Nephron progenitor cell (in vitro differentiated cells): ENCODE measurements around the gene TCEANC2.
A peak's percentile ranks its signal among the peaks of the same experiment; 100 is the strongest.

ENCODE experiments used
- DNase-seq: peaks from one replicate; pipeline ENCODE4 v3.0.0; 2021
- H3K27ac Mint-ChIP-seq: 2 replicates; pipeline ENCODE4 v1.8.0; 2021; ENCODE audit warnings: mild to moderate bottlenecking, moderate library complexity, mixed read lengths
- H3K27me3 Mint-ChIP-seq: 2 replicates; pipeline ENCODE4 v1.8.0; 2021; ENCODE audit warnings: mild to moderate bottlenecking, low read depth, mixed read lengths; ENCODE audit not compliant: poor library complexity
- H3K36me3 Mint-ChIP-seq: 2 replicates; pipeline ENCODE4 v1.8.0; 2021; ENCODE audit warnings: low read depth, mixed read lengths
- H3K4me1 Mint-ChIP-seq: 2 replicates; pipeline ENCODE4 v1.8.0; 2021; ENCODE audit warnings: mixed read lengths
- H3K4me3 Mint-ChIP-seq: 2 replicates; pipeline ENCODE4 v1.8.0; 2021; ENCODE audit warnings: mild to moderate bottlenecking, moderate library complexity, mixed read lengths
- H3K9me3 Mint-ChIP-seq: 2 replicates; pipeline ENCODE4 v1.8.0; 2021; ENCODE audit warnings: mild to moderate bottlenecking, moderate library complexity, mixed read lengths
- CTCF ChIP-seq: fragments of 200-600 bp; sonication (generic); IDR thresholded peaks from 2 replicates; pipeline ENCODE4 v1.5.0; 2021; ENCODE audit warnings: antibody characterized with exemption

The TCEANC2 gene

GRCh38 chr1:54105080-54105479 is 51.7 kb downstream of the TCEANC2 start:
- TF ChIP-seq CTCF: no peak
- Mint-ChIP-seq H3K36me3 (peaks cover 13% of the 10 kb centered on the region), H3K27me3 (peaks cover 4% of the 10 kb centered on the region), H3K27ac (no peak overlapping the region), H3K9me3 (no peaks in the 10 kb centered on the region), H3K4me3 (no peak overlapping the region), H3K4me1 (peaks cover 14% of the 10 kb centered on the region)
- DNase-seq: no peak

GRCh38 chr1:54105736-54106269 is 52.4 kb downstream of the TCEANC2 start:
- TF ChIP-seq CTCF: no peak
- Mint-ChIP-seq H3K4me3 (no peak overlapping the region), H3K36me3 (peaks cover 13% of the 10 kb centered on the region), H3K4me1 (peaks cover 18% of the 10 kb centered on the region), H3K9me3 (no peaks in the 10 kb centered on the region), H3K27ac (no peak overlapping the region), H3K27me3 (peaks cover 4% of the 10 kb centered on the region)
- DNase-seq: no peak

- H3K27me3 Mint-ChIP-seq: peaks cover 4% of the 10 kb centered on the region
- H3K36me3 Mint-ChIP-seq: peaks cover 12% of the 10 kb centered on the region
- H3K27ac Mint-ChIP-seq: peak overlapping the region; percentile 18
- TF ChIP-seq CTCF: no peak
- no peaks in the 10 kb centered on the region for H3K9me3 Mint-ChIP-seq
- H3K4me1 Mint-ChIP-seq: peaks cover 20% of the 10 kb centered on the region
- DNase-seq: no peak
- no peak overlapping the region for H3K4me3 Mint-ChIP-seq
These were observed 53.7 kb downstream of the TCEANC2 start for GRCh38 chr1:54107131-54107530.

- Mint-ChIP-seq H3K36me3 (peaks cover 2% of the 10 kb centered on the region), H3K4me1 (peaks cover 29% of the 10 kb centered on the region), H3K9me3 (no peaks in the 10 kb centered on the region), H3K4me3 (no peak overlapping the region), H3K27me3 (peaks cover 2% of the 10 kb centered on the region), H3K27ac (no peak overlapping the region)
- DNase-seq: no peak
- TF ChIP-seq CTCF: no peak
These were observed 54.7 kb downstream of the TCEANC2 start for GRCh38 chr1:54108156-54108555.

- H3K36me3 Mint-ChIP-seq: no peaks in the 10 kb centered on the region
- DNase-seq: no peak
- TF ChIP-seq CTCF: no peak
- H3K4me1 Mint-ChIP-seq: peaks cover 37% of the 10 kb centered on the region
- no peak overlapping the region for H3K4me3 Mint-ChIP-seq
- peaks cover 5% of the 10 kb centered on the region for H3K27me3 Mint-ChIP-seq
- H3K9me3 Mint-ChIP-seq: no peaks in the 10 kb centered on the region
- no peak overlapping the region for H3K27ac Mint-ChIP-seq
These were observed 56.0 kb downstream of the TCEANC2 start for GRCh38 chr1:54109129-54110090.
